GM18517 (cell line): ENCODE measurements around the gene SUMF1.

ENCODE experiments used
- ATAC-seq: cut with Tn5 transposase; IDR thresholded peaks from one replicate; pipeline ENCODE4 v1.9.1; 2021; ENCODE audit warnings: mild to moderate bottlenecking, moderate library complexity; ENCODE audit not compliant: unreplicated experiment

The SUMF1 gene

DNA sequence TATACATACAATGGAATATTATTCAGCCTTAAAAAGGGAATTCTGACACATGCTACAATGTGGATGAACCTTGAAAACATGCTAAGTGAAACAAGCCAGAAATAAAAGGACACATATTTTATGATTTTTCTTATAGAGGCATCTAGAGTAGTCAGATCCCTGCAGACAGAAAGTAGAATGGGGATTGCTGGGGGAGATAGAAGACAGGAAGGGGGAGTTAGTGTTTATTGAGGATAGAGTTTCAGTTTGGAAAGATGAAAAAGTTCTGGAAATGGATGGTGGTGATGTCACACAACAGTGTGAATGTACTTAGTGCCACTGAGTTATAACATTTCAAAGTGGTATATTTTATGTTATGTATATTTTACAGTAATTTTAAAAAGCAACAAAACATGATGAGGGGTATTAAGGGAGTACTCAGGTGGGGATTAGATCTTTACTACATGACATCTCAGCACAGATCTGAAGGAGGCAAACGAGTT lies 30.8 kb upstream of the SUMF1 start:
- no peak for ATAC-seq

DNA sequence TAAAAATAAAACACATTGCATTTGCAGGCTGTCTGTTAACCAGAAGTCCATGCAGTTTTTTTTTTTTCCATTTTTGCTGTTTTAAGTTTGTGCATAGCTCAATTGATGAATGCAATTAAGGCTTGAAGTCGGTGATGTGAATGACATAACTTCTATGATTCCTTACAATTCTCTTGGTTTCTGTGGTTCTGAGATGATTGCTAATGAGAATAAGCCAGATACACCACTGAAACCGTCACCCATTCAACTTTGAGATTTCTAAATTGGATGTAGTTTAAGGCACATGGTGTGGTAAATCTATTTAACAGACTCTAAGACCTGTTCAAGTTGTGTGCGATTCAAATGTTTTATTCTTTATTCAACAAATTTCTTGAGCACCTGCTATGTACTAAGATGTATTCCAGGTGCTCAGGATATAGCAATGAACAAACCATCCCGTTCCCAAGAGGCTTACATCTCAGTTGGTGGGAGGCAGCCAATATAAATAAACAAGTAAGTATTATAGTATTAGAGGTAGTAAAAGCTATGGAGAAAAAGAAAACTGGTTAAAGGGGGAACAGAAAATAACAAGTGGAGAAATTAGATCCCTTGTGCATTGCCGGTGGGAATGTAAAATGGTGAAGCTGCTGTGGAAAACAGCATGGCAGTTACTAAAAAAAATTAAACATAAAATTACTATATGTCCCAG lies 30.1 kb upstream of the SUMF1 start:
- no peak for ATAC-seq

DNA sequence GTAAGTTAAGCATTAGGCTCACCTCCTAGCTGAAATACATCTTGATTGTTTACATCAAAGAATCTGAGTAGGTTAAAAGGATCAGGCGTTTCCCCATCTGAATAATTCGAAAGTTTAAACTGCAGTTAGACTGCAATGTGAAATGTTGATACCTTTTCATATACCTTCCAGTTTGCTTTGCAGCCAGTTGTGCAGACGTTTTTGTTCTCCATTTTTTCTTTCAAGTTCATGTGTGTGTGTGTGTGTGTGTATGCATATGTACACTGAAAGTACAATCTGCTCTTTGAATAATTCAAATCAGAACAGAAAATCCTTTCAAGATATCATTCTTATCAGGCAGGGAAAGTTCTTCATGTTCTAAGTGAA lies 29.0 kb upstream of the SUMF1 start:
- ATAC-seq: no peak

DNA sequence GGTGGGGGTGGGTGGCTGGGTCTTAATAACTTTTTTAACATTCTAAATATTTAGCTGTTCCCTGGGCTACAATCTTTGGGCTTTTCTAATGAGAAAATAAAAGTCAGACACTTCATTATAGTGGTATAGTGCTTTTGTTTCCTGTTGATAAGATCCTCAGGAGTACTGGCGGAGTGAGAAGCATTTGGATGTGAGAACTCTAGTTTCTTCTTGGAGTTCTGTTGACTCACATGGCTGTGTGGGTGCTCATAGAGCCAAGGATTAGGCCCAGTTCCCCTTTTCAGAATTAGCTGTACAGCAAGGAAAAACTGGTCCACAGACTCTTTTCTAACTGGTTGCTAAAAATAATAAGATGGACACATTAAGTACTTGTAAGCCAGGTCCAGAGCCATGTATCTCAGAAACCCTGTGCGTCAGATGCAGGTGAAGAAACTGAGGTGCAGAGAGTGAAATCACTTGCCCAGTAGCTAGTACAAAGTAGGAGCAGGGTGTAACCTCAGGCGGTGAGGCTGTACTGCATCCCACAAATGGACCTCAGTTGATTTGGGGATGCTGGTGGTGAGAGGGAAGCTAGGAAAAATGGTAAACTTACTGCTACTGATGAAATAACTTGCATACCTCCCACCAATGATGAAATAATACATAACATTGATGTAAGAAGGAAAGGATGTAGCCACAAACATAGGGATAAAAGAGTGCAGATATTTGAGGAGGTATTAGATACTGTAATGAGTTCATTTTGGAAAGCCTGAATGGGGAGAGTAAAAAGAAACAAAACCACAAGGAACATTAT lies 28.4 kb upstream of the SUMF1 start:
- ATAC-seq: no peak

DNA sequence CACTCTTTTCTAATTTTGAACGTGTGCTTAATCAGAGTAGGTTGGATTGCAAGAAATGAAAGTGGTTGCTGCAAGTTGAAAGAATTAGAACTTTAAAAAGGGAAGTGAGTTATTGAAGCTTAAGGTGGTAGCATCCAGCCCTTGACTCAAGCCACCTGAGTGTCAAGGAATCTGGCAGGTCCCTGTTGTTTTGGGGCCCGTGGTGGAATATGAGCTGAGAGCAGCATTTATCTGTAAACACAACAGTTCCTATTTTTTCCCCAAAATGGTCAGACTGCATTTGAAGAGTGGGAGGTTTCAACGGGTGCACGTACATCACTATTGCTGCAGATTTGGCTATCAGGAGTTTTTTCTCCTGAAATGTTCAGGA lies 27.8 kb upstream of the SUMF1 start:
- peak; percentile 42 for ATAC-seq

DNA sequence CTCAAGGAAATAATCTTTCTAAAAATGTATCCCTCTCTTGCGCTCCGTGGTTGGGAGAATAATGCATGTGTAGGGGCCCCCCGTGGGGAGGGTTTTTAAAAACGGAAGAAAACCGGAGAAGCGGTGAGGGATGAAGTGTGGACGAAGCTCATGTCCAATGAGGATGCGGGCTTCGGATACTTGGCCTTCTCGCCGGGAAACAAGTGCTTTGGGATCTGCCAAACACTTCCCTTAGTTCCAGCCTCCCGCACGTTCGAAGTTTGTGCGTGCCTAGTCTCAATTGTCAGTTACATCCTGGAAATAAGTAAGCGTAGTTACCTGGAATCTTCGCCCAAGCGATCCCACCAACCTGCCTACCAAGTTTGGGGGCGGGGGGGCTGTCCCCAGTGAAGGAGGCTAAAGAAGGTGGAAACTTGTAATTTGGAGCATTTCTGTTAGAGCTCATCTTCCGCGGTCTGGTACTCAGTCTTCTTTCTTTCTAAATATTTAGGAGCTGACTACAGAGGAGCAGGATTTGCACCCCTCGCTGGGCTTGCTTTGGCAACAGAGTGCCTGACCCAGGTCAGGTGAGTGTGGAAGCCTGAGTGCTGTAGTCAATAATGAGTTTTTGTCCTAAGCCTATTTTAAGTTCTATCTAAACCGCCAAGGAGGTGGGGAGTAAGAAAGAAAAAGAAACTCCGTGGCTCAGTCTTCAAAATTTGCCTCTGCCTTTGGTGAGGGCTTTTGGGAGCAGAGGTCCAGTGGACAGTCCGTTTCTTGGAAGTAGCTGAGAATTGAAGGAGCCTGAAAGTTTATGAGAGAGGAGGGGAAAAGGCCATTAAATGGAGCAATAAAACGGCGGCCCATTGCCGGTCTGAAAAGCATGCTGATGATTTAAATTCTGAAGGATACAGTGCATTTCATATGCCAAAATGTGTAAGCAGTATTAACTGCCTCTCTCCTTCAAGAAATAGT lies 27.1 kb upstream of the SUMF1 start:
- ATAC-seq: no peak

DNA sequence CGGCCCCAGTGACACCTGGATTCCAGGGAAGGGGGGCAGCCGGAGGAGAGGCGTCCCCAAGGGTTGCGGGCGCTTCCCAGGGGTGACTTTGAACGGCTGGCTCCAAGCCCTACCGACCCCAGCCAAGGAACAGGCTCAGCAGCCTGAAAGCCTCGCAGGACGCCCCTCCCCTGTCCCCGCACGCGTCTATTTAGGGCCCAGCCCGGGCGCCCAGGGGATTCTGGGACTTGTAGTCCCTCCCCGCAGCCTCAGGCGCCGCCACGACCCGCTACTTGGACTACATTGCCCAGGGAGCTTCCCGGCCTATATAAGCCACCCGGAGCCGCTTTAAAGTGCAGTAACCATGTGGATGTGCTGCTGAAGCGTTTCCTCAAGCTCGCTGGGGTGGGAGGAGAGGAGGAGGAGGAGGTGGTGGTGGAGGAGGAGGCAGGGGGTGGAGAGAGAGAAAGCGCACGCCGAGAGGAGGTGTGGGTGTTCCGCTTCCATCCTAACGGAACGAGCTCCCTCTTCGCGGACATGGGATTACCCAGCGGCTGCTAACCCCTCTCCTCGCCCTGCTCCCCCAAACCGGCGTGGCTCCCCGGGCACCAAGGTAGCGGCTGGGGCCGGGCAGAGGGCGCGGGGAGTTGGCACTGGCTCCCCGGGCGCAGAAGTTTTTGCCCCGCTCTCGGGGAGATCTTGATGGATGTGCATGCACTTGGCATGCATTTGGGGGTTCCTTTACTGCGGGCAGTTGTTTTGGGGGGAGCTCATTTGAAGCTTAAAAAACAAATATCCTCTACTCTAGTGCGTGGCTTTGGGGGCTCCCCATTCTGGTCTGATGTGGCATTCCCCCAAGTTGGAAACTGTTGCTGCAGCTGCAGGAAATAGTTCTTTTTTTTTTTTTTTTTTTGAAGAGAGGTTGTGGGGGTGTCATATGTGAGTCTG lies 26.2 kb upstream of the SUMF1 start, which contains the start of gene ITPR1:
Gene ITPR1 (plus strand): TSS at position 335 of the 927 bp plus-strand sequence. CDS start 23,144 bp downstream, outside the sequence.
- ATAC-seq: peak; percentile 86

DNA sequence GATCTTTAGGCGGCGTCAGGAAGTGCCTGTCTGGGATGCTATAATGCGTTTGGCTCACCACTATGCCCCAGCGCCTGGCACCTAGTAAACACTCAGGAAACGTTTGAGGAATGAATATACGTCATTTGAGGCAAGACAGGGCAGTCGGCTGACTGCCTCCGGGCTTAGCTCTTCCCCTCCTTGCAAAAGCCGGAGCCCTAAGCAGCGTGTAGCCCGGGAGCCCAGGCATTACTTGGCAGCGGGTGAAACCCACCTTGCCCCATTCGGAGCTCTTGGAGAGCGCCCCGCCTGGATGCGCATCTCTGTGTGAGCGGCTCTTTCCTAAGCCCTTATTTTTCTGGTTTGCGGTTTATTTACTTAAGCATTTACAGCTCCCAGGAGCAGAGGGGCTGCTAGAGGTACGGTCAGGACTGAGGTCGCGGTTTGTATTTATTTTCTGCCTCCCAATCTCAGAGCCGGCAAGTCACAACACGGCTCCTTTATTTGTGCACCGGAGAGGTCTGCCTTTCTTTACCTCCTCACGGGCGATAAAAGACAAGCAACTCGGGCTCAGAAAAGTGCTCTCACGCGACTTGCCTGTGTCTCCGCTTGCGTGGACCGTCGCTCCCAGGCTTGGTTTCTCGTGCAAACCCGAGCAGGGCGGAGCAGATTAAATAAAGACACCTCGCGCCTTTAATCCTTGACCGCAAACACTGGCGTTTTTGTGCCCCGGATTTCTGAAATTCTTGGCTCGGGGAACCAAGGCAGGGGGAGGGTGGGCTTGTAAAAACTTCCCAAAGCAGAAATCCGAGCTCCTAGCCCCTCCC lies 25.3 kb upstream of the SUMF1 start:
- no peak for ATAC-seq

DNA sequence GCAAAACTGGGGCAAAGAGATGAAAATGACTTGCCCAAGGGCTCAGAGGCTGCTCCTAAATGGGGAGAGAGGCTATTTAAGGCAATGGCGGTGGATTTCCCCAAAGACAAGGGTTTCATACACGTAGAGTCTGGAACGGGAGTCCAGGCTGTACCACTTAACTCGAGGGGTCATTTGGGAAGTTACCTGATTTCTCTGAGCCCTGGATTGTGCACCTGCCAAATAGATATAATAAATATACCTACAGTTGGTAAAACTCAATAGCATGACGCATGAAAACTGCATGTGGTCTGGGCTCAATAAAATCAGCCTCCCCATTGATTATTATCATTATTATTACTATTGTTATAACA lies 24.8 kb upstream of the SUMF1 start:
- ATAC-seq: no peak

DNA sequence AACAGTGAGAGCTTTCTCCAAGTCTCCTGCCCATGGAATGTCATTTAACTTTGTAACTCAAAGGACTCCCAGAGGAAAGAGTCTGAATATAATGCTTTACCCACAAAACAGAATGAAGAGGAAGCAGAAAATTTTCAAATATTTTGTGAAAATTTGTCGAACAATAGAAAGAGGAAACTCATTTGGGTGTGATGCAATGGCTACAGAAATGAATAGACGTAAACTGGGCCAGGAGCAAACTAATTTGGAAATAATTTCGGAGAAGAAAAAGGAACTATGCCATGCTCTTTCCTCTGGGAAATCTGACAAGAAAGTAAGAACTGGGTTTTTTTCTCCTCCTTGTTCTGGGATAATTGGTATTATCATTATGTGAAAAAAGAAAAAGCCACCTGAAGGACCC lies 11.2 kb upstream of the SUMF1 start:
- no peak for ATAC-seq

DNA sequence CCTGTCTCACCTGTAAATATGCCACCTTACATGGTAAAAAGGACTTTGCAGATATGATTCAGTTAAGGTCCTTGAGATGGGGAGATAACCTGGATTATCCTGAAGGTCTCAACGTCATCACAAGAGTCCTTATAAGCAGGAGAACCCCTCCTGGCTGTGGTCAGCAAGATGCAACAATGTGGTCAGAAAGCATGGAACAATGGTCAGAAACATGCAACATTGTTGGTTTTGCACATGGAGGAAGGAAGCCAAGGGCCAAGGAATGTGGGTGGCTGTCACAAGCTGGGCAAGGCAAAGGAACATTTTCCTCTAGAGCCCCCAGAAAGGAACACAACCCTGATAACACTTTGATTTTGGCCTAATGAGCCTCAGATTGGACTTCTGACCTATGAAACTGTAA lies 9.4 kb upstream of the SUMF1 start:
- no peak for ATAC-seq

DNA sequence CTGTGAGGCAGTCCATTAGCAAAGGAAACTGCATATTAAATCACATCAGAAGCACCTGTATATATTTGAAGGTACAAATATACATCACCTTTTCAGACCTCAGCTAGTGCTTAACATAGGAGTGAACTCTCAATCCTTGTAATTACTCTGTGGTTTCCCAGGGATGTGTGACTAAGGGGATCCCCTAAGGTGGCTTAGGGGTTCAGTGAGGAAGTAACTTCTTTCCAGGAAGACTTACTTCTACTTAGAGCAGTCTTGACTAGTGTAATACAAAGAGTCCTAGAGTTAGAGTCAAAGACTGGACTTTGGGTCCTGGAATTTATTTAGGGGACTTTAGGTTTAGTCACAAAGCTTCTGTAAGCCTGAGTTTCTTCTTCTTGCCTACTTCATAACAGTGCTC lies 8.7 kb upstream of the SUMF1 start:
- no peak for ATAC-seq

DNA sequence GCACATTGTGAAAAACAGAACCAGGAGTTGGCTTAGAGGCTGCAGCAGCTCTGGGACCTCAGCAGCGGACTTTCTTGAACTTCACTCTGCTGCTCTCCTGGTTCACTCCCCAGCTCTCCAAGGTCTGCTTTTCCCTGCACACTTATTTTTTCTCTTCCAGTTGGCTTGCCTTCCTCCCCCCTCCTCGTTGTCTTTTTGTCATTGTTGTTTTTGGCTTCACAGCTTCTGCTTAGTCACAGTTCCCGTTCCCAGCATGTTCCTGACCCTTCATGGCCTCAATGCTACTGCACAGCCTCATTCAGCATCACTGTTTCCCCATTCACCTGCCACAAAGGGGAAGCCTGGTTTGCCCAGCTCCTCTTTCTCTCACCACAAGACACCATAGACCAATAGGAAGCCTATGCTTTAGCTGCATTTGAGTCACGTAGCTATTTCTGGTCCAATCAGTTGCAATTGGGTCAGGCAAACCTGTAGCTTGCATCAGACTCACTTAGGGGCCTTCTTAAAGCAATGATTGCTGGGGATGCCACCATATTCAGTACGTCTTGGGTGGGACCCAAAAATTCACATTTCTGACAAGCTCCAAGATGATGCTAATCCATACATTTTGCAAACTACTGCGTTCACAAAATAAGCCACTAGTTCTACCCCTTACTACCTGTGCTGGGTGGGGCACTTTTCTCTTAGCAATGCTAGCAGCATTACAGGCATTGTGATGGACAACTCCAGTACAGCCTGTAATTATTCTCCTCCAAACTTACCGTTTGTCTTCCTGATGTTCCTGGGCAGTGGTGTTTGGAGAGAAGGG lies 7.8 kb upstream of the SUMF1 start:
- no peak for ATAC-seq

DNA sequence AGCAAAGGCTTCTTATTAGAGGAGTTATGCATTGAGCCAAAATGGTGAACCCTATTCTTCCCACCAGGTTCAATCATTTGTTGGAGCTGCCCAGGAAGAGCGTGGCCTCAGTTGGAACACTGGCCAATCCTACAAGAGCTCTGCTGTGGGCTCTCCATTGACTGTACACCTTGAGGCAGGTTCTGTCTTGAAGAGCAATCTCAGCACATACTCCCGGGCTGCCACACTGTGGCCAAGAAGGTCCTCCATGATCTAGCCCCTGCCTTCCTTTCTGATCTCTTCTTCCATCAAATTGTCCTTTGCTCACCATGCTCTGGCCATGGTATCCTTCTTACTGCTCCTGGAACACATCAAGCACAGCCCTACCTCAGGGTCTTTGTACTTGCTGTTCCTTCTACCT lies 5.7 kb upstream of the SUMF1 start:
- ATAC-seq: no peak

DNA sequence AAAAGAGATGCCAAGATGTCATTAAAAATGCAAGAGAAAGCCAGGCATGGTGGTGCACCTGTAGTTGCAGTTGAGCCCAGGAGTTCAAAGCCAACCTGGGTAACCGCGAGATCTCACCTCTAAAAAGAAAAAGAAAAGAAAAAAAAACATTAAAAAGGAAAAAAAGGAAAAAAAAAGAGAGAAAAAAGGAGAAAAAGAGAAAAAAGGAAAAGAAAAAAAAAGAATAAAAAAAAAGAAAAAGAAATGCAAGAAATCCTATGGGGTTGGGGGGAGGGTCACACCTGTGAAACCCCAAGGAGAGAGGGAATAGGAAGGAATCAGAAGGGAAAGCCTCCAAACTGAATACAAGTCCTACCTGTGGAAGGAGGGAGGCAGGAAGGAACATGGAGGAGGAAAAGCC lies 5.2 kb upstream of the SUMF1 start:
- ATAC-seq: no peak

DNA sequence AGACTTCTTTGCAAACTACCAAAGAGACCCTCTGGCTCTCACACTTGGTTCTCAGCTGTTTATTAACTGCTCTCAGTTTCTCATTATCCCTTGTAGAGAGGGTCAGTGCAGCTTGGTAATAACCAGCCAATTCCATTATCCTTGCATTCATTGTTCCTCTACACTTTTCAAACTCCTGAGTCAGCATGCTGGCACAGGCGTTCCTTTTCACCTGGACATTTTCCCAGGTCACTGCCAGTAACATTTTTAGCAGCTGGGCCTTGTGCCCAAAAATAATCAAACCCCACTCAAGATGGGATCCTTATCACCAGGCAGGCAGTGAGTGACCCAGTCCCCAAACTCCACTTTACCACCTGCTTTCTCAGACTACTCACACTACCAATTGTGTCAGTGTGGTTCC lies 4.8 kb upstream of the SUMF1 start:
- ATAC-seq: no peak

DNA sequence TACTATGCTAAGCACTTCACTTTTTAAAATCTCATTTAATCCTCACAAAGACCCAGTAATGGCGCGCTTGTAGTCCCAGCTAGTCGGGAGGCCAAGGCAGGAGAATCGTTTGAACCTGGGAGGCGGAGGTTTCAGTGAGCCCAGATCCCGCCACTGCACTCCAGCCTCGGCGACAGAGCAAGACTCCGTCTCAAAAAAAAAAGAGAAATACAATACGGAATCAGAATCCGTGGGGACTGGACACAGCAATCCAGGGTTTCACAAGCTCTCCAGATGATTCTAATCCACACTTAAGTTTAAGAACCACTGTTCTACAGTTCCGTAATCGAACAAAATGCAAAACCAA lies 426 bp upstream of the SUMF1 start:
- no peak for ATAC-seq

DNA sequence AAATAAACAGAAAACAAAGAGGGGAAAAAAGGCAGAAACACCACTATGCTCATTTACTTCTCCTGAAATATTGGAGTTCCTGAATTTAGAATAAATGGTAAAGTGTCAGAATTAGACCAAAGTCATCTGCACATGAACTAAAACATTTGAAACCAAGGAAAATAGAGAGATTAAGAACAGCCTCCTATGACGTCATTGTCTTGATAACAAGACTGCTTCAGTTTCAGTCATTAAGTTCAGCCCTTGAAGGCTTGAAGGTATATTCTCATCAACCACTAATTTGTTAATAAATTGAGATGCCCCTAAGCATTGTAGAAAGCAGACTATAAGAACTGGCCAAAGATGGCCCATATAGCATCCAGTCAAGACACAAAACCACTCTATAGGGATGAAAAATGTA lies 2.5 kb downstream of the SUMF1 start:
- ATAC-seq: no peak
